ENCODE data around the gene SLC35B2.

SLC35B2 gene

DNA sequence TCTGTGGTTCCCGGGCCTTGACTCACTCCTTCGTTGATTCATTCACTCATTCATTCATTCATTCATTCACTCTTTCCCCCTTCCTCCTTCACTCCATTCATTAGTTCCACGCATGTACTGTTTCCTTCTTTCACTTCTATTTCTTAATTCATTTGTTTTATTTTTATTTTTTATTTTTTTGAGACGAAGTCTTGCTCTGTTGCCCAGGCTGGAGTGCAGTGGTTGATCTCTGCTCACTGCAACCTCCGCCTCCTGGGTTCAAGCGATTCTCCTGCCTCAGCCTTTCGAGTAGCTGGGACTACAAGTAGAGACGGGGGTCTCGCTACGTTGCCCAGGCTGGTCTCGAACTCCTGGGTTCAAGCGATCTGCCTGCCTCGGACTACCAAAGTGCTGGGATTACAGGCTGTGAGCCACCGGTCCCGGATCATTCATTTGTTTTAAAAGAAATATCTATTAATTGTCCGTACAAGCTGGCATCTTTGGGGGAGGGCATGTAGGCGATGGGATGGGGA, 8.4 kb upstream of the SLC35B2 start:
- peaks cover 22% of the 10 kb centered on the region for H3K27me3 Mint-ChIP-seq
- H3K27ac Mint-ChIP-seq = peak overlapping the region; percentile 67
- H3K36me3 Mint-ChIP-seq (ENCODE audit: low read depth) = peaks cover 11% of the 10 kb centered on the region
- peaks cover 60% of the 10 kb centered on the region for H3K4me1 Mint-ChIP-seq (ENCODE audit: low read depth)
- H3K9me3 Mint-ChIP-seq = no peaks in the 10 kb centered on the region
- H3K4me3 Mint-ChIP-seq = peak overlapping the region; percentile 93

DNA sequence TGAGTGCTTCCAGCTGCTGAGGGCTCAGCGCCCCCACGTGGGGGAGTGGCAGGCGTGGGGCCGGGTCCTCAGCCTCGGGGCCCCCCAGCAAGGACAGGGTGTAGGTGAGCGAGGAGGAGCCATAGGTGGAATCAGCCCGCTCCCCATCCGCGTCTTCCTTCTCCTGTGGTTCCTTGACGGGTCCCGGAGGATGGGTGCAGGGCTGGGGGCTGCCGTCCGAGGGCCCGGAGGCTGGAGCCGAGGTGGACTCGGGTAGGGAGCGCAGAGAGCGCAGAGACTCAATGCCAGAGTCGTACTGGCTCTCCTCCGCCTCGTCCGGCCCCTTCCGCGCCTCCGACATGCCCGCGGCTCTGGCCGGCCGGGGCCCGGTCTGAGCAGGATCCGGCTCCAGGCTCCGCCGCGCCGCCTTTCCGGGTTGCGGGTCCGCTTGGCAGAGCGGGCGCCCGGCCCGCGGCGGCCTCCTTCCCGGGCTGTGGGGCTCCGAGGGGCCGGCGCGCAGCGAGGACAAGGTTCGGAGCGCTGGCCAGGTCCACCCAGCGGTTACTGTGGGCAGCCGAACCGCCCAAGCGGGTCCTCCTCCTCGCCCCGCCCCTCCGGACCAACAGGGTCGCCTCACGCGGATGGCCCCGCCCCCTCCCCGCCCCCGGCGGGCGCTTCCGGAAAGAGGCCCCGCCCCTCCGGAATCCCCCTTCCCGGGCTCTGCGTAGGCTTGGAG, 7.8 kb upstream of the SLC35B2 start, which contains the start of gene NFKBIE:
Gene NFKBIE (minus strand): TSS at position 545 of the 715 bp plus-strand sequence. CDS start 205 bp downstream, at position 340.
- H3K9me3 Mint-ChIP-seq = no peaks in the 10 kb centered on the region
- H3K4me1 Mint-ChIP-seq (ENCODE audit: low read depth) = peaks cover 66% of the 10 kb centered on the region
- peaks cover 22% of the 10 kb centered on the region for H3K27me3 Mint-ChIP-seq
- peaks cover 15% of the 10 kb centered on the region for H3K36me3 Mint-ChIP-seq (ENCODE audit: low read depth)
- peak within 1 kb of the TSS; percentile 93 for H3K27ac Mint-ChIP-seq
- peak within 1 kb of the TSS; percentile 93 for H3K4me3 Mint-ChIP-seq

DNA sequence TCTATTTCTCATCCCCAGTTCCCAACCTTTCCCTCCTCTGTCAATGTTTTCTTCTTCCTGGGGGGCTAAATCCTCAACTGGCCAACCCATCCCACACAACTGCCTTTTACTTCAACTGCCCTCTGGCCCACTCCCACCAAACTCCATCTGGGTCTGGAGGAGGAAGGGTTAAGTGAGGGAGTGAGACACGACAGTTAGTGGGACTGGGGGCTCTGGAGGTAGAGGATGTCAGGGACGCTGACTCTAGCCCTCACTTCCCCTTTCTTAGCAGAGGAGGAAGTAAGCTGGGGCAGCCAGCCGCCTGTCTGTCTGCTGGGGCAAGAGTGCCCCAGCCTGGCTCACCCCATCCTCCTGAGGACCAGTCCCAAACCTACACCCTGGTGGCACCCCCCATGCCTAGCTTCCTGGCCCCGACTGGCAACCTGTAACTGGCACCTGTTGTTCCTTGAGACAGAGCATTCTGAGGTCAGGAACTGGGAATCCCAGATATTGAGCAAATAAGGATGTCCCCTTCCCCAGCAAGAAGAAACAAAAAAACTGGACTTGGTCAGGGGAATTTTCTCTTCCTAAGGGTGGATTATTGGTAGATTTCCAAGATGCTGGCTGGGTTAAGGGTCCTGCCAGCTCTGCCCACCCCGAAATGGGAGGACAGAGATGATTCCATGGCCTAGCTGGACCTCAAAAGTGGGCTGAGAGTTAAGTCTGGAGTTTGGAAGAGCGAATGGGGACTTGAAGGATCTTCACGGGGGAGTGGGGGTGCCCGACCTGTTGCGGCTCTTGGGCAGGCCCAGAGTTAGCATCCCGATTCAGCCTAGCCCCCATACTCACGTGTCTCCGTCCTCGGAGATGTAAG, 7.1 kb upstream of the SLC35B2 start:
- H3K4me3 Mint-ChIP-seq = peak overlapping the region; percentile 93
- H3K9me3 Mint-ChIP-seq = no peaks in the 10 kb centered on the region
- peak overlapping the region; percentile 93 for H3K27ac Mint-ChIP-seq
- peaks cover 60% of the 10 kb centered on the region for H3K4me1 Mint-ChIP-seq (ENCODE audit: low read depth)
- H3K36me3 Mint-ChIP-seq (ENCODE audit: low read depth) = peaks cover 21% of the 10 kb centered on the region
- H3K27me3 Mint-ChIP-seq = peaks cover 14% of the 10 kb centered on the region

DNA sequence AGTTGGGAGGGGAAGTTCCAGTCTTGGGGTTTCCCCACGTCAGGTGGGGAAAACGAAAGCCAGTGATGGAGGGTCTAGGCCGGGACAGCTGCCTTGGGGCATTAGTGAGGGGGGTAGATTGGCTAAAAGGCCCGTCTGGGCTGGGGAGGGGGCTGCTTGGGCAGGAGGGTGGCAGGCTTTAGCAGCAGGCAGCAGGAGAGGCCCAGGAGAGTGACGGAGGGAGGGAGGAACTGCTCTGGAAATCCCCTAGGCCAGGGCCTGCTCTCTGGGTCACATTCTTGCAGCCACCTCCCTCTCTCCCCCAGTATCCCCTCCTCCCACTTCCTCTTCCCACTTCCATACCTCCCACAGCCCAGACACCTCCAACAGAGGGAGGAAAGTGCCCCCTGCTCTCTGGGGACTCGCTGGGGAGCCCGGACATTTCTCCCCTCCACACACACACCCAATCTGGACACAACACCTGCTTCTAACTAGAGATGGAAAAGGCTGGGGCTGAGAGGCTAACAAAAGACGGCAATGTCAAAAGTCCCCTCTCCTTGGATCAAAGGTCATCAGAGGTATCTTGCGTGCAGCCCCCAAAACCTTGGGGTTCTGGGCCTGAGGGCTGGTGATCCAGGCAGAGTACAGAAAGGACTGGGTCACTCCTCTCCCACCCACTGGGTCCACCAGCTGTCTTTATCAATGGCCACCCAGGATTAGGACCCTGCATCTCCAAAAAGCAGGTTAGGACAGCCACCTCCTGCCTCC, 6.2 kb upstream of the SLC35B2 start:
- Mint-ChIP-seq H3K36me3 (ENCODE audit: low read depth) (peaks cover 28% of the 10 kb centered on the region), H3K4me3 (peak overlapping the region; percentile 93), H3K27me3 (peaks cover 6% of the 10 kb centered on the region), H3K9me3 (no peaks in the 10 kb centered on the region), H3K4me1 (ENCODE audit: low read depth) (peaks cover 64% of the 10 kb centered on the region), H3K27ac (peak overlapping the region; percentile 93)

DNA sequence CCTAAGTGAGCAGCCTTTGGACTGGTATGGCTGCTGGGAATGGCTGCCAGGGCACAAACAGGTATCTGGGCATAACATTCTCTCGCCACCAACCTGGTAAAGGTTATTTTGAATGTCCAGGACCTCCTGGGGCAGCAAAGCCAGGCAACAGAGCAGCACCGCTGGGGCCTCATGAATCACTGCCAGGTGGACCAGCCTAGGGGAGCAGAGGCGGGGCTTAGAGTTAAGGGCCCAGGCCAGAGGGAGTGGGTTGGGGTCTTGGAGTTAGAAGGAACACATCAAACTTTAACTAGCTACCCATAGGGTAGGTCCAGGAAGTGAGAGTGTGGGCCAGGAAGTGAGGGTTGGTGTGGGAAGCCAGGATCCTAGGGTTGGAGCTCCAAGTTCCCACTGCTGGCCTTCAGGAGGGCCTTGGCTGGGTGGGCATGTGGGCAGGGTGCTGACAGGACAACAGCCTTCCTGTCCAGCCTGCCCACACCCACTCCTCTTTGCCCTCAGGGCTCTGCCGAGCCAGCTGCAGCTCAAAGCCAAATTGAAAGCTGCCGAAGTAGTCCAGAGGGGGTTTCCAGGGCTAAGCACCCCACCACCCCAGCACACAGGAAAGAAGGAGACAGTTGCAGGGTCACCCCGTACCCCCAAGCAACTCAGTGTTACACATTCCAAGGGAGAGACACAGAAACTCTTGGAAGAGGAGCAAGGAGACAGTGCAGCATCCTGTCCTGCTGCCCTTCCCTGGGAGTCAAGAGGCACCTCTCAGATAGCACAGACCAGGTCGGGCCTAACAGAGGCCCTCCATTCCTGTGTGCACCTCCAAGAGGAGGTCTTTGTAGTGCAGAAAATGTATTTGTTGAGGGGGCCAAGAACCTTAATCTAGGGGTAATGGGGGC, 5.4 kb upstream of the SLC35B2 start:
- Mint-ChIP-seq H3K4me3 (peak overlapping the region; percentile 93), H3K36me3 (ENCODE audit: low read depth) (peaks cover 37% of the 10 kb centered on the region), H3K9me3 (no peaks in the 10 kb centered on the region), H3K27ac (peak overlapping the region; percentile 93), H3K4me1 (ENCODE audit: low read depth) (peaks cover 72% of the 10 kb centered on the region), H3K27me3 (peaks cover 2% of the 10 kb centered on the region)

DNA sequence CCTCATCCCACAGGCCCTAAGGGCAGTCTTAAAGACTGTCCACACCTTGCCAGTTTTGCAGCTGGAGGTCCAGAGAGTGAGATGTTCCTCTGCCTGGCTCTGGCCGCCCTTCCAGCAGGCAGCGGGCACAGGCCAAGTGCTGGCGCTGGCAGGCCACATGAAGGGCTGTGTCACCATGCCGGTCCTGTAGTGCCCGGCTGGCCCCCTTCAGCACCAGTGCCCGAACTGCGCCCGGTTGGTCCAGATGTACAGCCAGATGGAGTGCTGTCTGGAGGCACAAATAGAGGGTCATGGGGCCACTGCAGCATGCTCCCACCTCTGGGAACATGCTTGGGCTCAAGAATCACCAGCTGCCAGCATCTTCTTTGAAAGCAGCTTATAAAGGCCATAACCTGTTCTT, 4.3 kb upstream of the SLC35B2 start:
- H3K36me3 Mint-ChIP-seq (ENCODE audit: low read depth) = peaks cover 39% of the 10 kb centered on the region
- peak overlapping the region; percentile 93 for H3K4me3 Mint-ChIP-seq
- H3K4me1 Mint-ChIP-seq (ENCODE audit: low read depth) = peaks cover 69% of the 10 kb centered on the region

DNA sequence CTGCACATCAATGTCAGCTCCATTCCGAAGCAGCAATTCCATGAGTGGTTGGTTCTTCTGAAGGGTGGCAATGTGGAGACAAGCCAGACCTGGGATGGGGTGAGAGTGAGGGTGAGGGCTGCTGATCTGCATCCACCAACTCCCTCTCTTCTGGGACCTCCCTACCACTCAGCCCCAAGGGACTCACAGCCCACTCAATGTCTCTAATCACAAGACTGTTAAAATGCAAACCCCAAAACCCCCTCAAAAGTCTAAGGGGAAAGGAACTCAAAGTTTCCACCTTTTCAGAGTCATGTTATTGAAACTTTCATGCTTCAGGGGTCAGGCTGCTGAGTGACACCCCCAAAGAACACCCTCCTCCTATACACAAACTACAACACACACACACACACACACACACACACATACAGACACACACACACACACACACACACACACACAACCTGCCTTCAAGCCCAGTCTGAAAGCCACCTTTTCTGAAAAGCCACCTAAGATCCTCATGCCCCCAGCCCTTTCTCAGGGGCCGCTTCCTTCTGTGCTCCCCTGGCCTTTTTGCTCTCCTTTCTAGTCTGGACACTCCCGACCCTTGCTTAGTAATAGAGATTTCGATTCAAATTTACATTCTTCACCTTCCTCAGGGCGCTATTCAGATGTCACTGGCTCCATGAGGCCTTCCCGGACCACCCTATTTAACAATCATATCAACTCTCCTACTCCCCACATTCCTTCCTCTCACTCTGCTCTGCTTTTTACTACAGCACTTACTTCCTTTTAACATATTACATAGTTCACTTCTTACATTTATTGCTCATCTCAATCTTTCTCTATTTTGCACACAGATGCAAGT, 3.3 kb upstream of the SLC35B2 start:
- Mint-ChIP-seq H3K36me3 (ENCODE audit: low read depth) (peaks cover 45% of the 10 kb centered on the region), H3K4me1 (ENCODE audit: low read depth) (peaks cover 69% of the 10 kb centered on the region), H3K27ac (peak overlapping the region; percentile 75), H3K27me3 (no peaks in the 10 kb centered on the region), H3K9me3 (no peaks in the 10 kb centered on the region), H3K4me3 (peak overlapping the region; percentile 44)

More for the DNA sequence above, 4.3 kb upstream of the SLC35B2 start:
- Mint-ChIP-seq H3K27ac (no peak overlapping the region), H3K9me3 (no peaks in the 10 kb centered on the region), H3K27me3 (no peaks in the 10 kb centered on the region)

DNA sequence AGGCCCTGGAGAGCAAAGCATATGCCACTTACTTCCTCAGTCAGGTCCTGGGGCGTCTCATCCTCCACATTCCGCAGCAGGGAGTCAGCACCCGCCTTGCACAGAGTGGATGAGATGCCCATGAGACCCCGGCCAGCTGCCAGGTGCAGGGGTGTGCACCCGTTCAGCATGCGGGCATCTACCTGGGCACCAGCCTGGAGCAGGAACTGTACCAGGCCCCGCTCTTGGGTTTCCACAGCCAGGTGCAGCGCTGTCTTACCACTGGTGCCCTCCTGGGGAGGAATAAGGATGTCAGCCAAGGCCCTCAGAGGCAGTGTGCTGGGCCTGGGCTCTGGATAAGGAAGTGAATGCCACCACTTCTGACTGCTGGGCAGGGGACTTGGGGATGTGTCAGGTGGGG, 2.7 kb upstream of the SLC35B2 start:
- Mint-ChIP-seq H3K4me3 (no peak overlapping the region), H3K4me1 (ENCODE audit: low read depth) (peaks cover 71% of the 10 kb centered on the region), H3K27ac (peak overlapping the region; percentile 75), H3K27me3 (no peaks in the 10 kb centered on the region), H3K9me3 (no peaks in the 10 kb centered on the region), H3K36me3 (ENCODE audit: low read depth) (peaks cover 52% of the 10 kb centered on the region)

DNA sequence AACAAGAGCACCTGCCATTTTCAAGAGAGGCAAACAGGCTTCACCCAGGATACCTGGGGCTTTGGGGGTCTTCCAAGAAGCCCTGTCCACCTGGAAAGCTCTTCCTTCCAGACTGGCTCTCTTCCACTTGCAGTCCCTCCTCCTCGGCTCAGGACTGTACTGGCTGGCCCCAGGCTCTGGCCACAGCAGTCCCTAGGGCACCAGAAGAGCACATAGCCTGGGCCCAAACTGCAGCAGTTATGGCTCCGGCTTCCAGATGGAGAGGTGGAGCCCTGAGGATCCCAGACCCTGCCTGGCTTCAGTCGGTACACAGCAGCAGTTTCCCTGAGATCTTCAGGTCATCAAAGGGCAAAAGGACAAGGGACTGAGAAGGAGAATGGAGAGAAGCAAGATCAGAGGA, 1.6 kb upstream of the SLC35B2 start:
- peak overlapping the region; percentile 83 for H3K4me3 Mint-ChIP-seq

DNA sequence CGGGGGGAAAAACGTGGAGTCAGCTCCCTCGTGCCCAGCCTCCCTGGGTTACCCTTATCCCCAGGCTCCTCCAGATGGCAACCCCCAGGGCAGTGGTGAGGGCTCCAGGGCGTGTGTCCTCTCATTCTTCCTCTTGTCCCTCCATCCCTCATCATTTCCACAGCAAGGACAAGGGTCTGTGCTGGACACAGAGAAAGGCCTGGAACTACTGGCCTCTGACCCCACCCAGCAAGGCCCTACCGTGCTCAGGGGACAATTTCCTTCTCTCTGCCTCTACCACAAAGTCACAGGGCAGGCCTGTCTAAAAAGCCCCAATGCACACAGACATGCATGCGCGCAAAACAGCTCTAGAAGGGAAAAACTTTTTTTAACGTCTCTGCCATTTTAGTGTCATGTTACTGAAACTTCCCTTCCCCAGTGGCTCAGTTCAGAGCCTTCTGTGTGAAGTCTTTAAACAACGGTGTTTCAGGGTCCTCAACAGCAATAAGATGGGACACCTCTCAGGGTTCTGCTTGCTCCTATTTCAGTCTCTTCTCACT, 1.1 kb upstream of the SLC35B2 start:
- Mint-ChIP-seq H3K36me3 (ENCODE audit: low read depth) (peaks cover 68% of the 10 kb centered on the region), H3K27me3 (no peaks in the 10 kb centered on the region), H3K4me3 (peak overlapping the region; percentile 83), H3K27ac (peak overlapping the region; percentile 98), H3K4me1 (ENCODE audit: low read depth) (peaks cover 79% of the 10 kb centered on the region), H3K9me3 (no peaks in the 10 kb centered on the region)

More for the DNA sequence above, 1.6 kb upstream of the SLC35B2 start:
- Mint-ChIP-seq H3K9me3 (no peaks in the 10 kb centered on the region), H3K27ac (peak overlapping the region; percentile 98), H3K36me3 (ENCODE audit: low read depth) (peaks cover 63% of the 10 kb centered on the region), H3K4me1 (ENCODE audit: low read depth) (peaks cover 78% of the 10 kb centered on the region), H3K27me3 (no peaks in the 10 kb centered on the region)

DNA sequence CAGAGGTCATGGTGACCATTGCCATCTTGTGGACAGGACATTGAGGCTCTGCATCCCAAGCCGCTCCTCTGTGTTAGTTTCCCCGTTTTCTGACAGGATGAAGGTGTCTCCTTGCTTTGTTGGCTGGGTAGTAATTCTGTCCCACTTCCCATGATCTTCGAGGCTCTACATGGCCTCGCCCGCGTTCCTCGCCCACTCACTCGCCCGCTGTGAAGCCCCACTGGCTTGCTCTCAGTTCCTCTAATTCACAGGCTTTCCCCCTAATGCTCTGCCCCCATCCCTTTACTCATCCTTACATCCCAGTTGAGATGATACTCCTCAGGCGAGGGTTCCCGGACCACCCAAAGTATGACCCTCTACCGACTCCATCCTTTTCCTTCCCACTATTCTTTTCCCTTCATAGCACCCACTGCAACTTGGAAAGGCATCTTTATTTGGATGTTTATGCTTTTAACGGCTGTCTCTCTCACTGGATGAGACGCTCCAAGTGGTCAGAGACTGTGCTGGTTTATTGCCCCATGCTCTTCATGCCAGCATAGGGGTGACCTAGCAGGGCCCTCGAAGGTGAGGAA, 511 bp upstream of the SLC35B2 start:
- H3K27ac Mint-ChIP-seq = peak overlapping the region; percentile 98
- H3K27me3 Mint-ChIP-seq = no peaks in the 10 kb centered on the region
- H3K4me1 Mint-ChIP-seq (ENCODE audit: low read depth) = peaks cover 79% of the 10 kb centered on the region
- H3K9me3 Mint-ChIP-seq = no peaks in the 10 kb centered on the region
- peak overlapping the region; percentile 83 for H3K4me3 Mint-ChIP-seq
- peaks cover 73% of the 10 kb centered on the region for H3K36me3 Mint-ChIP-seq (ENCODE audit: low read depth)

DNA sequence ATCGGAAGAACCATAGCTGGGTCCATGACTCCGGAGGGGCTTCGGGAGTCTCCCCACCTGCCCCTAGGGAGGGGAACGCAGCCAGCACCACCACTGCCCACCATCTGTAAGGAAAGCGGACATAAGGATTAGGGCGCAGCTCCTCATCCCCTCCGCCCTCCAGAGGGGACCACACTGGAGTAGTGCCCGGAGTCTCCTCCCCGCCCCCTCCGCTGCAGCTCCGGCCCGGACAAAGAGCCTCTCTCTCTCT, 628 bp downstream of the SLC35B2 start:
- Mint-ChIP-seq H3K4me1 (ENCODE audit: low read depth) (peaks cover 79% of the 10 kb centered on the region), H3K4me3 (peak overlapping the region; percentile 92), H3K27ac (peak overlapping the region; percentile 89), H3K27me3 (no peaks in the 10 kb centered on the region), H3K36me3 (ENCODE audit: low read depth) (peaks cover 79% of the 10 kb centered on the region), H3K9me3 (no peaks in the 10 kb centered on the region)
